ENCODE results near the gene HM13. TPM values are rescaled to one million over a fixed set of nuclear protein-coding genes. Genes with fewer than 3 reads are reported as not detected.

The HM13 gene
- total and polyA plus RNA-seq, 2 of the 4 experiments (the other 2 are of a cell fraction): 53.2 to 203 TPM

- dilution Hi-C loops (cut with HindIII; ENCODE audit: low sequenced_read_pairs, unreplicated experiment) (no loop called here), in situ Hi-C loops (cut with MboI; ENCODE audit: low sequenced_read_pairs) (no loop called here), intact Hi-C loops (cut with micrococcal nuclease) (no loop called here)
- Histone ChIP-seq H2BK5ac (ENCODE audit: low read depth, low read length, poor library complexity, severe bottlenecking) (no peak overlapping the region), H4K20me1 (ENCODE audit: insufficient read depth, low read length) (peaks cover 32% of the 10 kb centered on the region), H3K23ac (ENCODE audit: low read depth, low read length) (no peak overlapping the region), H3K56ac (ENCODE audit: extremely low read depth, insufficient read depth, low read length) (no peak overlapping the region), H2BK20ac (ENCODE audit: low read depth, low read length) (no peak overlapping the region), H3K4me3 (ENCODE audit: insufficient read depth, low read depth, low read length) (no peak overlapping the region), H3K36me3 (ENCODE audit: control insufficient read depth, insufficient read depth, low read length) (peaks cover 65% of the 10 kb centered on the region), H3K4me2 (ENCODE audit: low read depth, low read length) (no peak overlapping the region), H3K27ac (ENCODE audit: insufficient read depth, low read length) (no peak overlapping the region), H3K9me1 (ENCODE audit: insufficient read depth, low read length) (peaks cover 28% of the 10 kb centered on the region), H3K9me3 (ENCODE audit: control insufficient read depth, insufficient read depth, low read length) (no peaks in the 10 kb centered on the region), H2AK5ac (ENCODE audit: low read depth, low read length) (no peak overlapping the region), H2AK9ac (replicated peaks; ENCODE audit: low read depth, low read length, poor library complexity) (no peak overlapping the region), H2BK15ac (ENCODE audit: low read depth, low read length) (no peak overlapping the region), H3K27me3 (ENCODE audit: control insufficient read depth, insufficient read depth, low read length) (no peaks in the 10 kb centered on the region), H3K9ac (ENCODE audit: low read depth, low read length) (no peak overlapping the region), H2AFZ (replicated peaks; ENCODE audit: low read length, poor library complexity) (no peak overlapping the region), H3K14ac (replicated peaks; ENCODE audit: low read depth, low read length) (no peak overlapping the region), H3K79me1 (ENCODE audit: low read depth in 1 of 2, low read length in 2 of 2) (peaks cover 21 to 73% of the 10 kb centered on the region in 2 experiments), H2BK120ac (ENCODE audit: low read depth, low read length) (no peak overlapping the region), H4K8ac (ENCODE audit: low read depth in 2 of 2, low read length in 2 of 2) (no peak overlapping the region), H3K4me1 (ENCODE audit: control insufficient read depth, insufficient read depth, low read length) (peaks cover 7% of the 10 kb centered on the region; the same call in 1 of the 2 replicates), H3K18ac (ENCODE audit: low read depth, low read length) (no peak overlapping the region), H4K91ac (ENCODE audit: insufficient read depth, low read depth, low read length) (no peak overlapping the region), H3K4ac (ENCODE audit: low read depth, low read length) (no peak overlapping the region), H4K5ac (ENCODE audit: low read depth, low read length) (no peak overlapping the region)
- TF ChIP-seq SMC3 (IDR thresholded peaks at IDR 0.05; ENCODE audit: low read depth, low read length) (no peak), CTCF (conservative IDR thresholded peaks at IDR 0.05; ENCODE audit: low read depth, low read length) (no peak), CEBPB (IDR thresholded peaks at IDR 0.05; ENCODE audit: low read depth, low read length) (no peak), NFE2L2 (IDR thresholded peaks at IDR 0.05; ENCODE audit: low read depth, low read length) (no peak), RAD21 (IDR thresholded peaks at IDR 0.05; ENCODE audit: low read length) (no peak), MXI1 (IDR thresholded peaks at IDR 0.05; ENCODE audit: borderline replicate concordance, low read depth, low read length) (no peak), CHD1 (IDR thresholded peaks at IDR 0.05; ENCODE audit: low read depth, low read length) (no peak), MAZ (IDR thresholded peaks at IDR 0.05; ENCODE audit: borderline replicate concordance, low read depth, low read length) (no peak), FOS (IDR thresholded peaks at IDR 0.05; ENCODE audit: low read depth, low read length) (no peak), MAFK (IDR thresholded peaks at IDR 0.05; ENCODE audit: low read depth, low read length) (no peak), POLR2A (IDR thresholded peaks at IDR 0.05; ENCODE audit: low read depth, low read length) (no peak)
- WGBS, 2 experiments (ENCODE audit: extremely low coverage in 2 of 2, insufficient read length in 1 of 2): 95% methylated on average over 5 of the region's 8 CpGs; no CpG with 5 or more reads in 1 of the 2 experiments
- no peak for ATAC-seq (ENCODE audit: low read depth)
- CTCF ChIA-PET: no interaction called here
- no peak for DNase-seq
- POLR2A ChIA-PET (ENCODE audit: unreplicated experiment): no interaction called here
- BruUV-seq (replicated peaks): no TSS peak
Measured at GRCh38 chr20:31537116-31537871, 23.1 kb downstream of the HM13 start.

Data from IMR-90 (cell line).